Upper lobe of left lung (tissue), 4 donors: ENCODE results near the gene ACTR10.

ENCODE experiments used
- CTCF ChIP-seq, 6 experiments: fragments of 450-650 bp in 4 of 6; fragments of 200-600 bp in 2 of 6; sonication (generic) in 2 of 6; IDR thresholded peaks; one replicate each; pipeline ENCODE4 v1.5.1; 2016 to 2019; ENCODE audit warnings: antibody characterized with exemption in 6 of 6
- EP300 ChIP-seq, 4 donors: sonication (generic); formaldehyde crosslinking; IDR thresholded peaks; one replicate each; pipeline ENCODE4 v1.5.1; 2017; ENCODE audit warnings: antibody characterized with exemption in 4 of 4, control low read depth in 2 of 4
- POLR2A ChIP-seq, 4 donors: fragments of 450-650 bp; IDR thresholded peaks; one replicate each; pipeline ENCODE4 v1.5.1; 2016 to 2017; ENCODE audit warnings: antibody characterized with exemption in 4 of 4, mild to moderate bottlenecking in 2 of 4
- POLR2AphosphoS5 ChIP-seq, 2 donors: sonication (generic); formaldehyde crosslinking; IDR thresholded peaks; one replicate each; pipeline ENCODE4 v1.5.1; 2017; ENCODE audit warnings: antibody characterized with exemption in 2 of 2

GRCh38 chr14:58215191-58215914, 15.4 kb downstream of the ACTR10 start:
- TF ChIP-seq POLR2A (IDR thresholded peaks at IDR 0.05) (no peak), CTCF (IDR thresholded peaks at IDR 0.05) (no peak), POLR2AphosphoS5 (IDR thresholded peaks at IDR 0.05) (no peak), EP300 (IDR thresholded peaks at IDR 0.05) (no peak)
